Heart left ventricle (tissue), 13 donors: ENCODE data around the gene NMNAT3.

Experiments
- POLR2A ChIP-seq, 2 donors: fragments of 450-650 bp; IDR thresholded peaks; one replicate each; pipeline ENCODE4 v1.6.1; 2017; ENCODE audit warnings: antibody characterized with exemption in 2 of 2, mild to moderate bottlenecking in 2 of 2, moderate library complexity in 2 of 2
- TF ChIP-seq, protein P1 (sequence below), 12 donors: fragments of 200-600 bp; sonication (generic) in 4 of 12; IDR thresholded peaks; one replicate each; pipeline versions ENCODE4 v1.5.0 to v1.8.0; 2018 to 2022; ENCODE audit warnings: antibody characterized with exemption in 12 of 12, mild to moderate bottlenecking in 5 of 12
- donor health status: ischemic (EF 13 %, LVEDD 7.1; RV severe dilation, severe dysfunction).
- donor health status: DM: no; HTN: yes; CAD: no.
- donor health status: DM: no; HTN: no; CAD: no.
- donor health status: ischemic (EF 25% LVEDD 6.9; RV normal size, moderate dysfunction).
- donor health status: ischemic (EF 25% LVEDD 5.7; RV mildly dilated, moderate dysfunction).
- donor health status: ischemic (EF 35%, LVEDD 5.7; RV mildly dilated, moderate dysfunction).
- donor health status: nonischemic (EF 11% LVEDD 7.7; RV severe dilation, severe dysfunction).
- donor health status: DM: yes; HTN: yes; CAD: no.
- donor health status: PGD.
- donor health status: ischemic (EF 29% LVEDD 5.4; RV normal size, mild dysfunction).
- donor health status: nonischemic (EF 23%, LVEDD 6.1; RV moderate dilation, normal function).

- no peak for TF ChIP-seq POLR2A (IDR thresholded peaks at IDR 0.05)
- TF ChIP-seq, protein P1, sequence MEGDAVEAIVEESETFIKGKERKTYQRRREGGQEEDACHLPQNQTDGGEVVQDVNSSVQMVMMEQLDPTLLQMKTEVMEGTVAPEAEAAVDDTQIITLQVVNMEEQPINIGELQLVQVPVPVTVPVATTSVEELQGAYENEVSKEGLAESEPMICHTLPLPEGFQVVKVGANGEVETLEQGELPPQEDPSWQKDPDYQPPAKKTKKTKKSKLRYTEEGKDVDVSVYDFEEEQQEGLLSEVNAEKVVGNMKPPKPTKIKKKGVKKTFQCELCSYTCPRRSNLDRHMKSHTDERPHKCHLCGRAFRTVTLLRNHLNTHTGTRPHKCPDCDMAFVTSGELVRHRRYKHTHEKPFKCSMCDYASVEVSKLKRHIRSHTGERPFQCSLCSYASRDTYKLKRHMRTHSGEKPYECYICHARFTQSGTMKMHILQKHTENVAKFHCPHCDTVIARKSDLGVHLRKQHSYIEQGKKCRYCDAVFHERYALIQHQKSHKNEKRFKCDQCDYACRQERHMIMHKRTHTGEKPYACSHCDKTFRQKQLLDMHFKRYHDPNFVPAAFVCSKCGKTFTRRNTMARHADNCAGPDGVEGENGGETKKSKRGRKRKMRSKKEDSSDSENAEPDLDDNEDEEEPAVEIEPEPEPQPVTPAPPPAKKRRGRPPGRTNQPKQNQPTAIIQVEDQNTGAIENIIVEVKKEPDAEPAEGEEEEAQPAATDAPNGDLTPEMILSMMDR (IDR thresholded peaks at IDR 0.05), result no peak
Observed at GRCh38 chr3:139518306-139518705, 159.5 kb downstream of the NMNAT3 start.
